Activated CD8-positive, alpha-beta memory T cell treated with anti-CD3 and anti-CD28 coated beads, Interleukin-2, amount 10 ng/mL, durations not matched to agents 7 days and 5 days (primary cell): ENCODE measurements around the gene SMR3B. TPM values are rescaled to one million over a fixed set of nuclear protein-coding genes. Genes with fewer than 3 reads are reported as not detected.

Experiments
- ATAC-seq: fragments of 150-1000 bp; cut with Tn5 transposase; one replicate; pipeline ENCODE4 v1.10.0; 2021; ENCODE audit warnings: moderate library complexity
- CTCF ChIA-PET: fragments of 350-600 bp; sonication (Branson Sonifier 250); formaldehyde crosslinking; loops from one replicate; lab custom pipeline; 2021; ENCODE audit warnings: antibody characterized with exemption; lab: Charles Lee
- DNase-seq: peaks from one replicate; pipeline ENCODE4 v3.0.0-alpha.2; 2020
- H3K27ac Mint-ChIP-seq: one replicate; pipeline ENCODE4 v1.8.0; 2021; ENCODE audit warnings: mild to moderate bottlenecking, mixed read lengths
- H3K27me3 Mint-ChIP-seq: one replicate; pipeline ENCODE4 v1.8.0; 2021; ENCODE audit warnings: mixed read lengths
- H3K36me3 Mint-ChIP-seq: one replicate; pipeline ENCODE4 v1.8.0; 2021; ENCODE audit warnings: mild to moderate bottlenecking, mixed read lengths
- H3K4me1 Mint-ChIP-seq: one replicate; pipeline ENCODE4 v1.8.0; 2021; ENCODE audit warnings: mixed read lengths
- H3K4me3 Mint-ChIP-seq: one replicate; pipeline ENCODE4 v1.8.0; 2021; ENCODE audit warnings: mild to moderate bottlenecking, moderate library complexity, mixed read lengths
- H3K9me3 Mint-ChIP-seq: one replicate; pipeline ENCODE4 v1.8.0; 2022; ENCODE audit warnings: low read depth, mixed read lengths
- total RNA-seq, 2 experiments: library from RNA; stranded (reverse); gene quantifications; one replicate each; pipeline ENCODE4 v1.2.3, GENCODE V29; 2021

Gene SMR3B
- total RNA-seq, 2 experiments from 2014 or later = not detected

DNA sequence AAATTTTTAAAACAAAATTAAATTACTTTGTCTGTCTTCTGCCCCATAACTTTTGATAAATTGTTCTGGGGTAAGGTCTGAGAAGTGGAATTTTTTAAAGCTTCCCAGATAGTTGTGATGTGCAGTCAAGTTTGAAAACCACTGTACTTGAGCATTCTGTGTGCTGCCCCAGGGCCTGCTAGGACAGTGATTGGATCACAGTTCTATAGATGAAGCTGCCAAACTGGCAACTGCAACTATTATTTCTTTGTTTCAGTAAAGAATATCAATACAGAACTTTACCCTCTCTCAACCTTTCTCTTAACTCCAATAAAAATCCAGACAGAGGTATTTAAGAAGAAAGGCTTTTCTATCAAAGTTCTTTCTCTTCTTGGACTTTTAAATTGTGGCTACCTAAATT lies 14.6 kb downstream of the SMR3B start, which contains the start of gene OPRPN:
OPRPN (plus strand) TSS at position 361 of the 400 bp plus-strand sequence. CDS start 1,346 bp downstream, outside the sequence.
- Mint-ChIP-seq H3K36me3 (no peaks in the 10 kb centered on the region), H3K27ac (no peak within 1 kb of the TSS), H3K4me1 (no peaks in the 10 kb centered on the region), H3K27me3 (no peaks in the 10 kb centered on the region), H3K9me3 (no peaks in the 10 kb centered on the region), H3K4me3 (no peak within 1 kb of the TSS)
- ATAC-seq (no peak), DNase-seq (no peak)
- CTCF ChIA-PET = no interaction called here

DNA sequence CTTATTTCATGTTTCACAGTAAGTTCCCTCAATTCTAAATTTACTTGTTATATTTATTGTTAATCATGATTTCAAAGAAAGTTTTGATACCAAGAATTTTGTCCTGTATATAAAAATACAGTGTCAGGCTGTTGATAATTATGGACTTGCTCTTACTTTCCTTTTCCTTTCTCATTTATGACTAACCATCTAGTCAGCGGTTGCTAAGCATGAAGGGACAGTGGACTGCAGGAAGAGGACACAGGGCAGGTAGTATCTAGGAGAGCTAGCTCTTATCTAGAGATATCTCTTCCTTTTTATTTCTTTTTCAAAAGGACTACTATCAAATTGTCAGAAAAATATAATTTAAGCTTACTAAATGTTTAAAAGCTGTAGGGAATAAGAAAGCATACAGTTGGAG lies 16.4 kb downstream of the SMR3B start:
- Mint-ChIP-seq H3K4me1 (no peaks in the 10 kb centered on the region), H3K27ac (no peak overlapping the region), H3K27me3 (no peaks in the 10 kb centered on the region), H3K9me3 (no peaks in the 10 kb centered on the region), H3K36me3 (no peaks in the 10 kb centered on the region), H3K4me3 (no peak overlapping the region)
- ATAC-seq (no peak), DNase-seq (no peak)
- CTCF ChIA-PET = no interaction called here

DNA sequence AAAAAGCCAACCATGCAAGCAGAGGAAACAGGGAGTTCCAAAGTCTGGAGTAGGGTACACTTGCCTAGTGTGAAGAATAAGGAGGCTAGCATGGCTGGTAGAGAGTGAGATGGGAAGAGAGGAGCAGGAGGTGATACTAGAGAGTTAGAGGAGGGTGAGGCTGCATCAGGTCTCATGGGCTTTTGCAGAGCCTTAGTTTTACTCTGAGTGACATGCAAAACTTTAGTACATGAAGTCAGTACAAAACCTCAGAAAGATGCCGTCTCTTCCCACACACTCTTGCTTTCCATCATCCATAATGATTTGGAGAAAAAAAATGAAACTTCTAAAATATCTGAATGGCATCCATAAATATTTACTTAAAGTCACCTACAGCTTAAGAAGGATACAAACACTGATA lies 19.8 kb downstream of the SMR3B start:
- no peaks in the 10 kb centered on the region for H3K36me3 Mint-ChIP-seq
- CTCF ChIA-PET = no interaction called here
- no peaks in the 10 kb centered on the region for H3K27me3 Mint-ChIP-seq
- H3K4me1 Mint-ChIP-seq = no peaks in the 10 kb centered on the region
- H3K4me3 Mint-ChIP-seq = no peak overlapping the region
- no peaks in the 10 kb centered on the region for H3K9me3 Mint-ChIP-seq
- no peak for ATAC-seq
- no peak for DNase-seq
- H3K27ac Mint-ChIP-seq = no peak overlapping the region

DNA sequence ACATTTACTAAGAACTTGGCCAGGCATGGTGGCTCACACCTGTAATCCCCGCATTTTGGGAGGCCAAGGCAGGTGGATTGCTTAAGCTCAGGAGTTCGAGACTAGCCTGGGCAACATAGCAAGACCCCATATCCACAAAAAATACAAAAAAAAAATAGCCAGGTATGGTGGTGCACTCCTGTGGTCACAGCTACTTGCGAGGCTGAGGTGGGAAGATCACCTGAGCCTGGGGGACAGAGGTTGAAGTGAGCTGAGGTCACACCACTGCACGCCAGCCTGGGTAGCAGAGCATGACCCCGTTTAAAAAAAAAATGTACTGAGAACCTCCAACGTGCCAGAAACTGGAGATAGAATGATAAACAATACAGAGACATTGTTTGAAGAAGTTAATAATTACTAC lies 22.8 kb downstream of the SMR3B start:
- DNase-seq (no peak), ATAC-seq (no peak)
- Mint-ChIP-seq H3K27ac (no peak overlapping the region), H3K9me3 (no peaks in the 10 kb centered on the region), H3K27me3 (no peaks in the 10 kb centered on the region), H3K4me3 (no peak overlapping the region), H3K4me1 (no peaks in the 10 kb centered on the region), H3K36me3 (no peaks in the 10 kb centered on the region)
- CTCF ChIA-PET = no interaction called here

DNA sequence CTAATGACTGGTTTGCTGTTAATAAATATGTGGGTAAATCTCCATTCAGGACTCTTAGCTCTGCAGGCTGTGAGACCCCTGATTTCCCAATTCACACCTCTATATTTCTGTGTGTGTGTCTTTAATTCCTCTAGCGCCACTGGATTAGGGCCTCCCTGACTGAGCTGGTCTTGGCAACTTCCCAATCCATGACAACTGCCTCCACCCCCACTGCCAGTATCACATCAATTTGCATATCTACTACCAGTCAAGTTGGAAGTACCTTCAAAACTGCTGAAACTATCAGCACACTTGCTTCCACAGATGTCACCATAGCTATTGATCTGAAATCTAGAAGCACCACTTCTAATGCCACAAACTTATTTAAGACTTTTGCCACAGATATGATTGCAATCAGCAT lies 42.4 kb downstream of the SMR3B start:
- CTCF ChIA-PET = no interaction called here
- H3K4me1 Mint-ChIP-seq = no peaks in the 10 kb centered on the region
- no peak for ATAC-seq
- H3K27ac Mint-ChIP-seq = no peak overlapping the region
- H3K9me3 Mint-ChIP-seq = peaks cover 5% of the 10 kb centered on the region
- H3K36me3 Mint-ChIP-seq = no peaks in the 10 kb centered on the region
- DNase-seq = no peak
- H3K4me3 Mint-ChIP-seq = no peak overlapping the region
- H3K27me3 Mint-ChIP-seq = no peaks in the 10 kb centered on the region

DNA sequence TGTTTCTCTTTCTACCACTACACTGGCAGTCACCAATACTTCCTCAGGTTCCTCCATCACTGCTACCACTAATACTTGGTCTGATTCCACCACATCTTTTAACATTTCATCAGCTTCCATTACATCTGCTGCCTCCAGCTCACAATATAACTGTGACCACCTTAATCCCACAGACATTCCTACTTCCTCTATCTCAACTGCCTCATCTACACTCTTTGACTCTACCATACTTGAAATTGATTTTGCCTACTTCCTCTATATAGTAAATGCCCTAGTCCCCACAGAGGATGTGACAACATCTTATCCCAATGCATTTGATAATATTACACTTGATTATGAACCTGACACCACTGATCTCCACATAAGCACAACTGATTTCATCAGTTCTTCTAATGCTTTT lies 43.9 kb downstream of the SMR3B start:
- no peak for ATAC-seq
- CTCF ChIA-PET = no interaction called here
- H3K4me3 Mint-ChIP-seq = no peak overlapping the region
- DNase-seq = no peak
- no peaks in the 10 kb centered on the region for H3K36me3 Mint-ChIP-seq
- H3K9me3 Mint-ChIP-seq = peaks cover 5% of the 10 kb centered on the region
- H3K4me1 Mint-ChIP-seq = no peaks in the 10 kb centered on the region
- no peak overlapping the region for H3K27ac Mint-ChIP-seq
- no peaks in the 10 kb centered on the region for H3K27me3 Mint-ChIP-seq

DNA sequence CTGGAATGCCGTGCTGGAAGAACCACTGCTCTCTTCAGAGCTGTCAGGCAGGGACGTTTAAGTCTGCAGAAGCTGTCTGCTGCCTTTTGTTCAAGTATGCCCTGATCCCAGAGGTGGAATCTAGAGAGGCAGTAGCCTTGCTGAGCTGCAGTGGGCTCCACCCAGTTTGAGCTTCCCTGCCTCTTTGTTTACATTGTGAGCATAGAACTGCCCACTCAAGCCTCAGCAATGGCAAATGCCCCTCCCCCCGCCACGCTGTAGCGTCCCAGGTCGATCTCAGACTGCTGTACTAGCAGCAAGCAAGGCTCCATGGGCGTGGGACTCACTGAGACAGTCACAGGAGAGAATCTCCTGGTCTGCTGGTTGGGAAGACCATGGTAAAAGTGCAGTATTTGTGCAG lies 54.3 kb downstream of the SMR3B start:
- H3K27ac Mint-ChIP-seq = no peak overlapping the region
- no peaks in the 10 kb centered on the region for H3K4me1 Mint-ChIP-seq
- peaks cover 2% of the 10 kb centered on the region for H3K9me3 Mint-ChIP-seq
- no peaks in the 10 kb centered on the region for H3K27me3 Mint-ChIP-seq
- CTCF ChIA-PET = no interaction called here
- no peak overlapping the region for H3K4me3 Mint-ChIP-seq
- no peaks in the 10 kb centered on the region for H3K36me3 Mint-ChIP-seq
- no peak for DNase-seq
- ATAC-seq = no peak

Other genes with a start within 250 kb of the SMR3B start
- not detected for gene PRR27, start 228.9 kb upstream of the SMR3B start, total RNA-seq
- gene ODAM, start 187.4 kb upstream of the SMR3B start, total RNA-seq = not detected
- gene FDCSP, start 157.0 kb upstream of the SMR3B start, total RNA-seq = not detected
- not detected for gene CSN3, start 140.5 kb upstream of the SMR3B start, total RNA-seq
- not detected for gene CABS1, start 48.1 kb upstream of the SMR3B start, total RNA-seq
- not detected for gene SMR3A, start 22.4 kb upstream of the SMR3B start, total RNA-seq
- gene OPRPN, start 14.8 kb downstream of the SMR3B start, total RNA-seq = not detected
- not detected for gene MUC7, start 89.1 kb downstream of the SMR3B start, total RNA-seq
- gene AMTN, start 135.4 kb downstream of the SMR3B start, total RNA-seq = not detected
- not detected for gene AMBN, start 209.1 kb downstream of the SMR3B start, total RNA-seq
- gene ENAM, start 245.6 kb downstream of the SMR3B start, total RNA-seq = not detected